Stimulated activated CD4-positive, alpha-beta T cell treated with anti-CD3 and anti-CD28 coated beads, Interleukin-4, amount 100 ng/mL, for 4 hours (primary cell): ENCODE data around the gene DACT3.
A peak's percentile ranks its signal among the peaks of the same experiment; 100 is the strongest.

Experiments used
- DNase-seq, 2 experiments: peaks; one replicate each; pipeline ENCODE4 v3.0.0-alpha.2; 2020

Gene DACT3

GRCh38 chr19:46665072-46665471, 4.1 kb upstream of the DACT3 start:
- no peak for DNase-seq

GRCh38 chr19:46661735-46662592, 982 bp upstream of the DACT3 start:
- peak; percentile 61 to 76 for DNase-seq

DNA sequence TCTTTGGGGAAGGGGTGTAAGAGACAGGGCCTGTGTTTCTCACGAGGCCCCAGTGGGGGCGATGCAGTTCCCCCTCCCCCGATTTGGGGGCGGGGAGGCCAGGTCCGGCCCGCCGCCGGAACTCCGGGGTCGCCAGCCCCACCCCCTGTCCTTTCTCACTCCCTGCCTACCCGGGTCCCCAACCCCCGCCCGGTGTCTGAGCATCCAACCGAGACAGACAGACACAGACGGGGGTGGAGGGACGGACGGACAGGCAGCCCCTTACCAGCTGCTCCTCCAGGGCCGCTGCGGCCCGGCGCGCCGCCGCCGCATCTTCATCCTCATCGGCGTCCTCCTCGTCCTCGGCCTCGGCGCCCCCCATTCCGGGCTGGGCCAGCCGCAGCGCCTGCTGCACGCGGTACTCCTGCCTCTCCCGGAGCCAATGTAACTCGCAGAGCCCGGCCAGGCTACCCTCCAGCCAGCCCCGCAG, 397 bp downstream of the DACT3 start:
- peak in 1 of 2 experiments; percentile 15 for DNase-seq

- no peak for DNase-seq
These were observed 919 bp downstream of the DACT3 start for GRCh38 chr19:46660008-46660517.

DNA sequence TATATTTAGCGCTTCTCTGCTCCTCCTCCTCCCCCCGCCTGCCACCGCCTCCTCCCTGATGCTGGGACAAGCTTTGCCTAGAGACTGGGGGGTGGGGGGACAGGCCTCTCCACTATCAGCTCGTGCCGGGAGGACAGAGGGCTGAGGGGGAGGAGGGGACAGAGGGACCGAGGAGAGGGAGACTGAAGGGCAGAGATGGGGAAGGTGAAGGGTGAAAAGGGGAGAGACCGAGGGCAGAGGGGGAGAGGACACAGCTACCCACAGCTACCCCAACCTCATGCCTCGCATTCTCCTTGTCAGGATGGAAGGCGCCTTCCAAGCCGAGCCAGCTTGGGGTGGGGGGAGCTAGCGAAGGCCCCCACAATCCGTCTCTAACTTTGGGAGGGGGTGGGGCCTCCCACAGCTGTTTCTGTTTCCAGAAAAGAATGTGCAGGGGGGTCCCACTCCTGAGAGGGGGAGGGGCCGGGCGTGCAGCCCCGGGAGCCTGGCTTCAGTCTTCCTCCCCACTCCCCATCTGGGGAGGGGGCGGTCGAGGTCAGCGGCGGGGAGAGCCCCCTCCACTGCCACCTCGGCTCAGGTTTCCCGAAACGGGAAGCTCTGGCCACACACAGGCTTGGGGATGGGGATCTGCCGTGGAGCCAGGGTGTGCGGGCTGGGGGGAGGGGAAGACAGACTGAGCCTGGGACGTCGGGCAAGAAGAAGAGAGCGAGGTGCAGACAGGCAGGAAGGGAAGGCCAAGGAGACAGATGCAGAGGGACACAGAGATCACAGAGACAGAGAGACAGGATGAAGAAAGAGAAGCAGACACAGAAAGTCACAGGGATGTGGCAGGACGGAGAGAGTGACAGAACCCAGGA, 1.6 kb downstream of the DACT3 start:
- no peak for DNase-seq

DNA sequence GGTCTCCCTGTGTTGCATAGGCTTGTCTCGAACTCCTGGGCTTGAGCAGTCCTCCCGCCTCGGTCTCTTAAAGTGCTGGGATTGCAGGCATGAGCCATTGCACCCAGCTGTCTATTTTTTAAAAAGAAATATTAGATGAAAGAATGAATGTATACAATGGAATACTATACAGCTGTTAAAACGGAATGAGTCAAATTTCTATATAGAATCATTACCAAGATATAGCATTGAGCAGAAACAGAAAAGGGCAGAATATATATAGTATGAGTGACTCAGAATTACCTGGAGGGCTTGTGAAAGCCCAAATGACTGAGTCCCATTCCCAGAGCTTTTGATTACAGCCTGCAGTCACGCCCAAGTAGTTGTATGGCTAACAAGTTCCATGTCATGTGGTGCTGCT, 4.4 kb downstream of the DACT3 start:
- no peak for DNase-seq

DNA sequence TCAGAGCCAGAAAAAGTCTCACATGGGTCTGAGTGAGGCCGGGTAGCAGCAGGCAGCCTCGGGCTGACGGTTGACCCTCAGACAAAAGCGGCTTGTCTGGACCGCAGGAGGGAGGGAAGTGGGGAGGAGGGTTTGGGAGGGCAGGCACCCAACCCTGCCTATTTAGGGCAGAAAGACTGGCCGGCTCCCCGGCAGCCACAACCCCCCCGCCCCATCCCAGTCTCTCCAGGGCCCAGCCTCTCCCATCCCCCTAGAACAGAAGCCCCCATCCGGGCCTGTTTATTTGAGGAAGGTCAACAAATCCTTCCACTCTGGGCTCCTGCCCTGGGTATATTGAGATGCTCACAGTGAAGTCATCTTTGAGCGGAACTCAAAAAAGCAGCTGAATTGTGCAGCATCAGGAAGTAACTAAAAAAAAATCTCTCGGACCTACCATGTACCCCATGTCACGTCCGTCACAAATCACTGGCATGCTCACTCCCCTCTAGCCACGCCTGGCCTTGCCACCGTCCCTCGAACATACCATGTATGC, 6.3 kb downstream of the DACT3 start:
- DNase-seq: no peak

DNA sequence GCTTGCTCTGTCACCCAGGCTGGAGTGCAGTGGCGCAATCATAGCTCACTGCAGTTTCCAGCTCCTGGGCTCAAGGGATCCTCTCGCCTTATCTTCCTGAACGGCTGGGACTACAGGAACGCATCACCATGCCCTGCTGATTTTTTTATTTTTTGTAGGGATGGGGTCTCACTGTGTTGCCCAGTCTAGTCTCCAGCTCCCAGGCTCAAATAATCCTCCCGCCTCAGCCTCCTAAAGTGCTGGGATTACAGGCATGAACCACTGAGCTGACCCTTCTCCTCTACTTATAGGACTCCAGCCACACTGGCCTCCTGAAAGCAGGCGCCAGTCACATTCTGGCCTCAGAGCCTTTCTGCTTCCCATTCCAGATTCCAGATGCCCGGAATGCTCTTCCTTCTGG, 10.5 kb downstream of the DACT3 start:
- no peak for DNase-seq

GRCh38 chr19:46648961-46649960, 11.7 kb downstream of the DACT3 start:
- DNase-seq: no peak

- no peak for DNase-seq
These were observed 12.7 kb downstream of the DACT3 start for GRCh38 chr19:46648060-46648960.

GRCh38 chr19:46646402-46646801, 14.6 kb downstream of the DACT3 start:
- DNase-seq: no peak

GRCh38 chr19:46644720-46645119, 16.3 kb downstream of the DACT3 start:
- no peak for DNase-seq

DNA sequence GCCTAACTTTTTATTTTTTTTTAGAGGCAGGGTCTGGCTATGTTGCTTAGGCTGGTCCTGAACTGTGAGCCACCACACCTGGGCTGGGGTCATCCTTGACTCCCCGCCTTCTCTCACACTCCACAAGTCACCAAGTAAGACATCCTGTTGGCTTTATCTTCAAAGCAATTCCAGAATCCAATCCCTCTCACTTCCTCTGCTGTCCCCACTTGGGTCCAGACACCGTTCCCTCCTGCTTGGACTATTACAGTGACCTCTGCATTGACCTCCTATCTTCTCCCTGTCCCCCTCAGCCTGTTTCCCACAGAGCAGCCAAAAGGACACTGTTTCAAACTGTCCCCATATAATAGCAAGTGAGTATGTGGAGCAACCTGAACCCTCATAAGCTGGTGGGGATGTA, 20.3 kb downstream of the DACT3 start:
- no peak for DNase-seq

DNA sequence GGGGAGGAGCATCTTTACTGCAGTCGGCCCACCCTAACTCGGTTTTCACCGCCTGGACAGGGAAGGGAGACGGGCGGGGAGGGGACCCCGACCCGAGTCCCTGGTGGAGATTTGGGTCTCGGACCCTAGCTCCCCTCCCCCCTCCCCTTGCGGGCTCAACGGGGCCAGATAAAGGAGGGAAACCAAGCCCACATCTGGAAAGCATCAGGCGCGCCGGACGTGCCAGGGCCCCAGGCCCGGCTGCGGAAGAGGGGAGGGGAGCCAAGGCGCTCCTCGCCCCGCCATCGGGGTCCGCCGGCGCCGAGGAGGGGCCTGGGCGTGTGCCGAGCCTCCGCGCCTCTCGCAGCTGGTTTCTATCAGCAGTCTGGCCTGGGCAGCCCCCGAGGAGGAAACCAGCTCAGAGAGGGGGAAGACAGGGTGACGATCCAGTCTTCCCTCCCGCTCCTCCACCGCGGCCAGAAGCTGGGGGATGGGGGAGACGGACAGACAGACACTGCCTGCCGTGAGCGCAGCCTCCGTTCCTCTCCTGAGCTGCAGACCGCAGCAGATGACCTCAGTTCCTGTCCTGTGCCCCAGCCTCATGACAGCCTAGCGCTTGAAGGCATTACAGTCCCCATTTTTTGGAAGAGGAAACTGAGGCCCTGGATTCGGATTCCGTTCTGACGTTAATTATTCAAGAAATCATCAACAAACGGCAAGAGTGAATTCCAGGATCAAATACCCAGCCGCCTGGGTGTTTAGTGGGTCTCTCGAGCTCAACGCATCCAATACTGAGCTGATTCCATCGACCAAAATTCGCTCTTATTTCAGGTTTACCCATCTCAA, 21.4 kb downstream of the DACT3 start:
- DNase-seq: no peak

GRCh38 chr19:46637224-46637623, 23.8 kb downstream of the DACT3 start:
- DNase-seq: no peak

- DNase-seq: no peak
These were observed 24.8 kb downstream of the DACT3 start, which contains the start of gene GNG8 for GRCh38 chr19:46635920-46636761. Gene GNG8, minus strand, starts transcription at chr19:46636202. Its CDS starts 1,520 bp downstream, at chr19:46634682.

DNA sequence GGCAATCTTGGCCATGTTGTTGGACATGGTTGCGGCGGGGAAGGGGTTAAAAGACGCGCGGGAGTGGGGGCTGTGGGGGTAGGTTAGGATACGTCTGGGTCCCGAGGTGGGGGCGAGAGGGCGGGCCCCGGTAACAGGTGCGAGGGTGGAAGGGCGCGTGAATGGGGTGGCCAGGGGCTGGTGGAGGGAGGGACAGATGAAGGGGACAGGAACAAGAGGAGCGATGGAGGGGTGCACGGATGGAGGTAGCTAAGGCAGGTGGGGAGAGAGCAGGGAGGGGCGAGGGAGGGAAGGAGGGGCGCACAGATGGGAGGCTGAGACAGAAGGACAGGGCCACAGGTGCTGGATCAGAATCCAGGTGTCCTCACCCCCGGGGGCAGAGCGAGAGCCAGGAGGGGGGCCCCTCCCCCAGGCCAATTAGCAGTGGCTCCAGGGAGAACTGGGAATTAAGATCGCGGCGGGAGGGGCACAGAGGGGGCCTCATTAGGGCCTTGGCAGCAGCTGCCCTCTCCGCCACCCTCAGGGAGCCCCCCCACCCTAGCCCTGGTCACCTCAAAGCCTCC, 26.2 kb downstream of the DACT3 start:
- DNase-seq: no peak

GRCh38 chr19:46634045-46634655, 26.8 kb downstream of the DACT3 start:
- peak; percentile 92 to 93 for DNase-seq
